Neural progenitor cell (in vitro differentiated cells): ENCODE results near the gene TBC1D32. TPM values are rescaled to one million over a fixed set of nuclear protein-coding genes. Genes with fewer than 3 reads are reported as not detected.
A peak's percentile ranks its signal among the peaks of the same experiment; 100 is the strongest.

Source experiments
- DNase-seq: peaks from one replicate; pipeline ENCODE4 v3.0.0-alpha.2; 2016; ENCODE audit warnings: low spot score
- H2AFZ ChIP-seq: fragments of 200-600 bp; sonication (generic); replicated peaks from 2 replicates; pipeline ENCODE4 v1.6.1; 2016; ENCODE audit warnings: antibody characterized with exemption
- H3F3A ChIP-seq: fragments of 200-600 bp; sonication (generic); 2 replicates; pipeline ENCODE4 v1.6.1; 2016; ENCODE audit warnings: antibody characterized with exemption, low read depth
- H3K27ac ChIP-seq: fragments of 200-600 bp; sonication (generic); 2 replicates; pipeline ENCODE4 v1.5.1; 2016; ENCODE audit warnings: mild to moderate bottlenecking
- H3K27me3 ChIP-seq: fragments of 200-600 bp; sonication (generic); 2 replicates; pipeline ENCODE4 v1.6.1; 2016; ENCODE audit warnings: mild to moderate bottlenecking, moderate library complexity
- H3K36me3 ChIP-seq: fragments of 200-600 bp; sonication (generic); 2 replicates; pipeline ENCODE4 v1.5.1; 2016
- H3K4me1 ChIP-seq: fragments of 200-600 bp; sonication (generic); 2 replicates; pipeline ENCODE4 v1.6.1; 2016; ENCODE audit warnings: mixed run types
- H3K4me2 ChIP-seq: fragments of 200-600 bp; sonication (generic); 2 replicates; pipeline ENCODE4 v1.6.1; 2016
- H3K4me3 ChIP-seq: fragments of 200-600 bp; sonication (generic); 2 replicates; pipeline ENCODE4 v1.5.1; 2016
- H3K79me2 ChIP-seq: fragments of 200-600 bp; sonication (generic); 2 replicates; pipeline ENCODE4 v1.6.1; 2016; ENCODE audit warnings: low read depth
- H3K9ac ChIP-seq: fragments of 200-600 bp; sonication (generic); 2 replicates; pipeline ENCODE4 v1.6.1; 2016
- H3K9me3 ChIP-seq: fragments of 200-600 bp; sonication (generic); 2 replicates; pipeline ENCODE4 v1.5.1; 2016; ENCODE audit warnings: low read depth
- H4K20me1 ChIP-seq: fragments of 200-600 bp; sonication (generic); 2 replicates; pipeline ENCODE4 v1.6.1; 2016; ENCODE audit warnings: low read depth
- H3K27ac Mint-ChIP-seq: 3 replicates; pipeline ENCODE4 v1.8.0; 2021; ENCODE audit warnings: mixed read lengths
- H3K27me3 Mint-ChIP-seq: 2 replicates; pipeline ENCODE4 v1.8.0; 2022; ENCODE audit warnings: low read depth, mild to moderate bottlenecking, inconsistent platforms, moderate library complexity, mixed read lengths; ENCODE audit not compliant: insufficient read depth
- H3K36me3 Mint-ChIP-seq: 3 replicates; pipeline ENCODE4 v1.8.0; 2021; ENCODE audit warnings: mixed read lengths
- H3K4me1 Mint-ChIP-seq: 3 replicates; pipeline ENCODE4 v1.8.0; 2021; ENCODE audit warnings: mixed read lengths
- H3K4me3 Mint-ChIP-seq: 3 replicates; pipeline ENCODE4 v1.8.0; 2021; ENCODE audit warnings: mild to moderate bottlenecking, moderate library complexity, mixed read lengths
- H3K9me3 Mint-ChIP-seq: 3 replicates; pipeline ENCODE4 v1.8.0; 2020; ENCODE audit warnings: mixed read lengths
- EZH2 ChIP-seq: fragments of 200-600 bp; sonication (generic); IDR thresholded peaks from 2 replicates; pipeline ENCODE4 v1.6.1; 2017; ENCODE audit warnings: antibody characterized with exemption, mild to moderate bottlenecking, moderate library complexity
- EZH2phosphoT487 ChIP-seq: fragments of 200-600 bp; sonication (generic); IDR thresholded peaks from 2 replicates; pipeline ENCODE4 v1.6.1; 2017; ENCODE audit warnings: antibody characterized with exemption
- total RNA-seq: library from RNA; depleted of rRNA; stranded (reverse); fragments of >200 nt; gene quantifications from 2 replicates; pipeline ENCODE4 v1.2.3, GENCODE V29; 2015; ENCODE audit warnings: low replicate concordance
- TF ChIP-seq, protein P1 (sequence below): fragments of 200-600 bp; sonication (generic); IDR thresholded peaks from 2 replicates; pipeline ENCODE4 v1.5.1; 2017; ENCODE audit warnings: antibody characterized with exemption, mild to moderate bottlenecking

The TBC1D32 gene
- total RNA-seq, 1 donor from 2014 or later, result 29.7 TPM

DNA sequence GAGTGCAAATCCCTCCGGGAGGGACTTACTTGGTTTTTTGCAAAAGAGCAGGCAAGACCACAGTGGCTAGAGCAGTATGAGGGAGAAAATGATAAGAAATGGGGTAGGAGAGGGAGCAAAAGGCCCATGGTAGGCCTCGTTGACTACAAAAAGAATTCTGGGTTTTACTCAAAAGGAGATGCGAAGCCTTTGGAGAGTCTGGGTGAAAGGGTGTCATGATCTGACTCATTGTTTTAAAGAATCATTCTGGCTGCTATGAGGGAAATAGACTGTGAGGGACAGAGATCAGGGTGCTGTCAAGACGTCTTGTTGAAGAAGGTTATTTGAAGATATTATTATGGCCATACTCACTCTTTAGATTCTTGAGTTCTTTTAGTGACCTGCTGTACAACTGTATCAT is 13.0 kb downstream of the TBC1D32 start:
- TF ChIP-seq EZH2, result no peak
- TF ChIP-seq, protein P1, sequence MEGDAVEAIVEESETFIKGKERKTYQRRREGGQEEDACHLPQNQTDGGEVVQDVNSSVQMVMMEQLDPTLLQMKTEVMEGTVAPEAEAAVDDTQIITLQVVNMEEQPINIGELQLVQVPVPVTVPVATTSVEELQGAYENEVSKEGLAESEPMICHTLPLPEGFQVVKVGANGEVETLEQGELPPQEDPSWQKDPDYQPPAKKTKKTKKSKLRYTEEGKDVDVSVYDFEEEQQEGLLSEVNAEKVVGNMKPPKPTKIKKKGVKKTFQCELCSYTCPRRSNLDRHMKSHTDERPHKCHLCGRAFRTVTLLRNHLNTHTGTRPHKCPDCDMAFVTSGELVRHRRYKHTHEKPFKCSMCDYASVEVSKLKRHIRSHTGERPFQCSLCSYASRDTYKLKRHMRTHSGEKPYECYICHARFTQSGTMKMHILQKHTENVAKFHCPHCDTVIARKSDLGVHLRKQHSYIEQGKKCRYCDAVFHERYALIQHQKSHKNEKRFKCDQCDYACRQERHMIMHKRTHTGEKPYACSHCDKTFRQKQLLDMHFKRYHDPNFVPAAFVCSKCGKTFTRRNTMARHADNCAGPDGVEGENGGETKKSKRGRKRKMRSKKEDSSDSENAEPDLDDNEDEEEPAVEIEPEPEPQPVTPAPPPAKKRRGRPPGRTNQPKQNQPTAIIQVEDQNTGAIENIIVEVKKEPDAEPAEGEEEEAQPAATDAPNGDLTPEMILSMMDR, result no peak
- no peak for TF ChIP-seq EZH2phosphoT487
- Mint-ChIP-seq H3K9me3 (no peaks in the 10 kb centered on the region), H3K36me3 (peaks cover 4% of the 10 kb centered on the region), H3K4me3 (no peak overlapping the region), H3K27me3 (no peaks in the 10 kb centered on the region), H3K27ac (no peak overlapping the region), H3K4me1 (no peaks in the 10 kb centered on the region)
- no peak for DNase-seq
- Histone ChIP-seq H3F3A (no peaks in the 10 kb centered on the region), H3K4me3 (no peak overlapping the region), H3K36me3 (peaks cover 4% of the 10 kb centered on the region), H3K79me2 (peaks cover 22% of the 10 kb centered on the region), H3K27me3 (no peaks in the 10 kb centered on the region), H3K9me3 (no peaks in the 10 kb centered on the region), H3K4me2 (no peak overlapping the region), H3K4me1 (no peaks in the 10 kb centered on the region), H3K9ac (no peak overlapping the region), H4K20me1 (no peaks in the 10 kb centered on the region), H2AFZ (no peak overlapping the region), H3K27ac (no peak overlapping the region)

DNA sequence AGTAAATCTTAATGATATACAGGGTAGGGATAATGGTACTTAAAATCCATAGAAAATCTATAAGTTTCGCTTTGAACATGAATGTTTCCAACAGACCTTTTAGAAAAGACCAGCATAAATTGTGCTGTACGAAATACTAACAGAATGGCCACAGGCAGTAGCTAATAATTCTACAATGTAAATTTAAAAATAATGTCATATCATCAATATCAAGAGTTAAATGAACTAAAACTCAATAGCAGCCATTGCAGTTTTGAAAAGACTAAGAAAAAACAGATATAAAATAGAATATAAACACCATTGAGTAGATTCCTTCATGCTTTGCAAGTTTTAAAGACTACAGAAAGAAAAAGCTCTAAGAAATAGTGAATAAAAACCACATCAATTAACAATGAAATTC is 14.7 kb downstream of the TBC1D32 start:
- H3K27me3 Mint-ChIP-seq, result no peaks in the 10 kb centered on the region
- no peaks in the 10 kb centered on the region for H4K20me1 ChIP-seq
- no peak overlapping the region for H3K9ac ChIP-seq
- no peak for DNase-seq
- no peaks in the 10 kb centered on the region for H3K4me1 ChIP-seq
- H2AFZ ChIP-seq, result peak overlapping the region; percentile 78
- H3K36me3 ChIP-seq, result peaks cover 4% of the 10 kb centered on the region
- H3K27ac Mint-ChIP-seq, result no peak overlapping the region
- H3K4me1 Mint-ChIP-seq, result no peaks in the 10 kb centered on the region
- H3K9me3 Mint-ChIP-seq, result no peaks in the 10 kb centered on the region
- peak overlapping the region; percentile 21 for H3K4me3 ChIP-seq
- H3K36me3 Mint-ChIP-seq, result no peaks in the 10 kb centered on the region
- no peak overlapping the region for H3K4me3 Mint-ChIP-seq
- TF ChIP-seq, protein P1, result no peak
- TF ChIP-seq EZH2phosphoT487 (no peak), EZH2 (no peak)
- H3K9me3 ChIP-seq, result no peaks in the 10 kb centered on the region
- no peaks in the 10 kb centered on the region for H3K27me3 ChIP-seq
- H3K27ac ChIP-seq, result no peak overlapping the region
- H3K79me2 ChIP-seq, result peaks cover 9% of the 10 kb centered on the region
- H3F3A ChIP-seq, result no peaks in the 10 kb centered on the region
- H3K4me2 ChIP-seq, result no peak overlapping the region

DNA sequence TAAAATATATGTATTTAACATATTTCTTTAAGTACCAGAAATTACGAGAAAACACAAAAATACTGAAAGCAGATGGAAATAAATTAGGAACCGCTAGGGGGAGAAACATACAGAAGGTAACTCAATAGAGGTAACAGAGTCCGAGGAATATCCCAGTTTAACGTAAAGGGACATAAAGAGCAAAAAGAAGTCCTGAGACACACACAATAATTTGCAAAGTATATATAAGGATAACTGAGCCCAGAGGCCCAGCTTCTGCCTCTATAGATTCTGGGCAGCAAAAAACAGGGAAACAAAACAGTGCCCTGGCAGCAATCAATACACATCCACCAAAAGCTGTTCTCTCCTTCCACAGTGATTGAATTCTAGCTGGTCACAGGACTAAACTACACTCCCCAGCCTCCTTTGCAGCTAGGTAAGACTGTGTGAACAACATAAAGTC is 15.1 kb downstream of the TBC1D32 start:
- H3K9me3 ChIP-seq, result no peaks in the 10 kb centered on the region
- Mint-ChIP-seq H3K36me3 (peaks cover 1% of the 10 kb centered on the region), H3K27me3 (no peaks in the 10 kb centered on the region), H3K27ac (no peak overlapping the region), H3K4me3 (peak overlapping the region; percentile 2), H3K9me3 (no peaks in the 10 kb centered on the region), H3K4me1 (no peaks in the 10 kb centered on the region)
- H3F3A ChIP-seq, result no peaks in the 10 kb centered on the region
- H3K27ac ChIP-seq, result no peak overlapping the region
- H4K20me1 ChIP-seq, result no peaks in the 10 kb centered on the region
- no peak overlapping the region for H3K9ac ChIP-seq
- H3K4me3 ChIP-seq, result peak overlapping the region; percentile 21
- H3K79me2 ChIP-seq, result peaks cover 4% of the 10 kb centered on the region
- H3K4me1 ChIP-seq, result no peaks in the 10 kb centered on the region
- H3K4me2 ChIP-seq, result peak overlapping the region; percentile 50
- peak overlapping the region; percentile 78 for H2AFZ ChIP-seq
- H3K36me3 ChIP-seq, result peaks cover 4% of the 10 kb centered on the region
- TF ChIP-seq EZH2 (no peak), EZH2phosphoT487 (no peak)
- TF ChIP-seq, protein P1, result peak; percentile 70
- peak; percentile 43 for DNase-seq
- no peaks in the 10 kb centered on the region for H3K27me3 ChIP-seq
